Fibroblast of pulmonary artery (primary cell): ENCODE data around the gene ATP6V1A.

Source experiments
- DNase-seq: peaks from one replicate; pipeline ENCODE4 v3.0.0-alpha.2; 2010; ENCODE audit warnings: low read depth
- H3K4me3 ChIP-seq: replicated peaks from 2 replicates; pipeline ENCODE4 v1.5.1; 2011; ENCODE audit warnings: low read depth, mild to moderate bottlenecking, control low read depth, low read length, moderate library complexity
- CTCF ChIP-seq: IDR thresholded peaks from 2 replicates; pipeline ENCODE4 v1.5.1; 2011; ENCODE audit warnings: mild to moderate bottlenecking, control low read depth, low read length, inconsistent platforms; ENCODE audit errors: missing control alignments

The ATP6V1A gene

GRCh38 chr3:113714702-113715101 is 32.1 kb upstream of the ATP6V1A start:
- DNase-seq, result no peak
- no peak for TF ChIP-seq CTCF
- no peak overlapping the region for H3K4me3 ChIP-seq

GRCh38 chr3:113717308-113717707 is 29.5 kb upstream of the ATP6V1A start:
- TF ChIP-seq CTCF, result no peak
- no peak overlapping the region for H3K4me3 ChIP-seq
- no peak for DNase-seq

GRCh38 chr3:113717818-113718217 is 29.0 kb upstream of the ATP6V1A start:
- no peak overlapping the region for H3K4me3 ChIP-seq
- TF ChIP-seq CTCF, result no peak
- no peak for DNase-seq

GRCh38 chr3:113719294-113719693 is 27.5 kb upstream of the ATP6V1A start:
- no peak for TF ChIP-seq CTCF
- H3K4me3 ChIP-seq, result no peak overlapping the region
- no peak for DNase-seq

- no peak for DNase-seq
- no peak for TF ChIP-seq CTCF
- no peak overlapping the region for H3K4me3 ChIP-seq
Observed at GRCh38 chr3:113719758-113720157, 27.1 kb upstream of the ATP6V1A start.

- no peak for TF ChIP-seq CTCF
- no peak for DNase-seq
- no peak overlapping the region for H3K4me3 ChIP-seq
Observed at GRCh38 chr3:113721636-113722035, 25.2 kb upstream of the ATP6V1A start.

- H3K4me3 ChIP-seq, result no peak overlapping the region
- TF ChIP-seq CTCF, result no peak
- no peak for DNase-seq
Observed at GRCh38 chr3:113728661-113729060, 18.2 kb upstream of the ATP6V1A start.
